DMS114 treated with DMSO at 0.1 percent for 48 hours (cell line): Measurements from ENCODE around the gene DCXR.

ENCODE experiments used
- DNase-seq: peaks from one replicate; lab custom pipeline; 2025; ENCODE audit not compliant: unreplicated experiment; lab: John Stamatoyannopoulos, UW

The DCXR gene

GRCh38 chr17:82073446-82073845 lies 35.9 kb upstream of the DCXR start:
- no peak for DNase-seq

DNA sequence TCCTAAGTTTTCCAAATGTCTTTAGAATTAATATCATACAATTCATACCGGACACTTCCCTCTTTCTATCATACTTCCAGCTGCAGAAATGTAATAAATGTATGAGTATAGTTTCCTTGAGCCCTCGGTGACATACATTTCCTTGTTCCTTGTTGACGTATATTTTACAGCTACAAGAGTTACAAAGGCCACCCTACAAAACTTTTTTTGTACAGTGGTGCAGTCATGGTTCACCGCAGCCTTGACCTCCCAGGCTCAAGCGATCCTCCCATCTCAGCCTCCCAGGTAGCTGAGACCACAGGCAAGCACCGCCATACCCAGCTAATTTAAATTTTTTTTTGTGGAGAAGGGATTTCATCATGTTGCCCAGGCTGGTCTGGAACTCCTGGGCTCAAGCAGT lies 35.3 kb upstream of the DCXR start:
- DNase-seq: no peak

DNA sequence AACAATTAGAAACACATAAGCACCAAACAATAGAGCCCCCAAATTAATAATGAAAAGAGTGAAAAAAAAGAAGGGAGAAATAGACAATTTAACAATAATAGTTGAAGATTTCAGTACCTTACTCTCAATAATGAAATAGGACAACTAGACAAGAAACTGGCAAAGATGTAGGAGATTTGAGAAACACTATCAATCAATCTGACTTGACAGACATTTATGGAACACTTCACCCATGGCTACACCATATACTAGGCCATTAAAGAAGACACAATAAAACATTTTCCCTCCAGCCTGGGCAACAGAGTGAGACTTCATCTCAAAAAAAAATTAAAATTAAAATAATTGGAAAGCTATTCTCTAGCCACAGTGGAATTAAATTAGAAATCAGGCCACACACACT lies 33.1 kb upstream of the DCXR start:
- no peak for DNase-seq

- no peak for DNase-seq
These were observed 28.3 kb upstream of the DCXR start, which contains the start of gene DUS1L for GRCh38 chr17:82065638-82066303. DUS1L (minus strand) TSS chr17:82065804; CDS start chr17:82065059, 745 bp downstream.

DNA sequence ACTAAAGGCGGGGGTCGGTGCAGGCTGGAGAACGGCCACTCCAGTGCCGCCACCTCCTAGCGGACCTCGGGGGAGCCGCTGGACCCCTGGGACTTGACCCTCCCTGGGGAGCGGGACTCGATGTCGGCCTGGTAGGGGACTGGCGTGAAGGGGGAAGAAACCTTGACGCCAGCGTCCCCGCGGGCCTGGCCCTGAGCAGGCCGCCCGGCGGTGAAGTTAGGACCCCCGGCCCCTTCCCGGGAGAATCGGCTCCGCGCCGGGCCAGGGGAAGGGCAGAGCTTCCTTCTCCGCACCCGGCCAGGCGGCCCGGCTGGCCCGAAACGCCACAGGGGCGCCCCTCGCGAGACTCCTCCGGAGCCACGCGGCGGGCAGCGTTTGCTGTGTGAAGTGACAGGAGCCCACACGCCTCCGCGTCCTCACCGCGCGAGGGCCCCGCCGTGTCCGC lies 27.7 kb upstream of the DCXR start:
- DNase-seq: no peak

GRCh38 chr17:82064433-82065192 lies 27.1 kb upstream of the DCXR start:
- no peak for DNase-seq

DNA sequence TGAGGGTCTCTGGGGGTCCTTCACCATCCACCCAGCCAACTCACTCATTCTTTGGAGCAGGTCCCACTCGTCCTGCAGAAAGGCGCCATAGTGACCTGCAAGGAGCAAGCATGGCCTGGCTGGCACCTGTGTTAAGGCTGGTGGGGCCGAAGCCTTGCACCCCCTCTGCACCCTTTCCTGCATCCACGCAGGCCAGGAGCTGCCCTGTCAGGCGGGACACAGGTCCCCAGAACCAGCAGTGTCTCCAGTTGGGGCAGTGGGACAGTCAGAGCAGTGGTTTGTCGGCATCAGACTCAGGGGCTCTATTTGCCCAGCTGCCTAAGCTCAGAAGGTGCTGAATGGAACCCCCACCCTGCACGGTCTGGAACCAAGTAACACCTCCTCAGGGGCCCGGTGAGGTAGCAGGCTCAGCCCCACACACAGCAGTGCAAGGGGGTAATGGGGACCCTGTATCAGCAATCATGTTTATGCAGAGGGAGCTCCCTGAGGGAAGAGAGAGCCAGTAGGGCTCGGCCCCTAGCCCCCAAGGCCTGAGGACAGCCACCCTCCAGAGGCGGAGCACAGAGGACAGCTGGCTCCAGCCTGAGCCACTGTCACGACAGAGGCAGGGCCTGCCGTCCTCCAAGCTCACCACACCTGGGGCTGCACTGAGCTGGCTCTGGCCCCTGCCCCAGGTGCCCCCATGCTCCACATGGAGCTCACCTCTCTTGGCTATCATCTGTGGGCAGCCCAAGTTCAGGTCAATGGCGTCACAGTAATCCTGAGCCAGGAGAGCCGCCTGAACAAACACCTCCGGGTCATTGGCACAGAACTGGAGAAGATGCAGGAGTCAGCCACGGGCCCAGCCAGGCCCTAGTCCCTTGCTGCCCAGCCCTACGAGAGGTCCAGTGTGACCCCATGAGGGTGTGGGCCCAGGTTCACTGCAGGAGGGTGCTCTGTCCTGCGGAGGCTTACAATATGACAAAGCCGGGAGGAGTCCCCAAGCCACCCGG lies 26.2 kb upstream of the DCXR start:
- no peak for DNase-seq

DNA sequence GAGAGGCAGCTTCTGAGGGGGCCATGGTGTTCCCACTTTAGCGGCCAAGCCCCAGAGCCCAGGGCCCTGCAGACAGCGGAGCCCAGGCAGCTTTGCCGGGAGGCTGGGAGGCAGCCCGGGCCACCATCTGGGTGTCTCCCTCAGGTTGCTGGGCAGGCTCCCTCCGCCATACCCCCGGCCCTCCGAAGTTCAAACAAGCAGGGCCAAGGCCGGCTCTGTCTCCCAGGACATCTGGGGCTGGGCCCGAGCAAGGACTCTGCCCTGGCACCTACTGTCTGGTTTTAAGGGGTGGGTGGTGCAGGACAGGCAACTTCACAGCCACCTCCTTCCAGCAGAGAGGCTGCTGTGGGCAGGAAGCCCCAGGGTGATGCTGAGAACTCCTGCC lies 25.5 kb upstream of the DCXR start:
- no peak for DNase-seq

- no peak for DNase-seq
These were observed 24.8 kb upstream of the DCXR start for GRCh38 chr17:82062076-82062983.

- DNase-seq: no peak
These were observed 23.8 kb upstream of the DCXR start for GRCh38 chr17:82061047-82061925.

DNA sequence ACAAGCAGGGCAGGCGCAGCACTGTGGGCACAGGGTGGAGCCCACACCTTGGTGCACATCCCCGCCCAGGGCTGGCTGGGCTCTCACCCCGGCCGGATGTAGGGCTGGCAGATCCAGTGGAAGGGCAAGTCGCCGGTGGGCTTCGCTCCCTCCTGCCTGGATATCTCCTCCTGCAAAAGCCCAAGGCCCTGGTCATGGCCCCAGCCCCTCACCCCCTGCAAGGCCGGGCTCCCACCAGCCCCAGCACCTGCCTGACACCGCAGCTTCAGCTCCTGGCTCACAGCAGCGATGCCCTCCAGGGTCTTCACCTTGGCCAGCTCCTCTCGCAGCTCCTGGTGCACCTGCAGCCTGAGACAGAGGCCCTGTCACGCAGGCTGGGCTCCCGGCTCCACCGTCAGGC lies 23.1 kb upstream of the DCXR start:
- no peak for DNase-seq

GRCh38 chr17:82060001-82060380 lies 22.5 kb upstream of the DCXR start:
- DNase-seq: no peak

GRCh38 chr17:82059272-82060000 lies 21.9 kb upstream of the DCXR start:
- DNase-seq: no peak

DNA sequence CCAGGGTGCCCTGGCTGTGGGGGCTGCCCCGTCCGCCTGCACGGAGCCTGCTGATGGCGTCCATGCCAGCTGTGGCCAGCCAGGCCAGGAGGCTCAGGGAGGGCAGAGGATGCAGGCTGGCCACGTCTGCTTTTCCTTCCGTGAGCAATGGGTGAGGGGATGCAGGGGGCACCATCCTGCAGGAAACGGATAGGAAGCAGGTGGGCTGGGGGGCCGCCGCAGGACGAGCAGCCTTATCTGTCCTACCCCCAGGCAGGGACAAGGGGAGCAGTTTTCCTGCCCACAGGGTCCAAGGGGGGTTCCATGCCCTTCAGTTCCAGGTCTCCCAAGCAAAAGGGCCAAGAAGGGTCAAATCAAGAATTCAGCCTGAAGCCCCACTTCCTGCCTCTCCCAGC lies 21.4 kb upstream of the DCXR start:
- no peak for DNase-seq

DNA sequence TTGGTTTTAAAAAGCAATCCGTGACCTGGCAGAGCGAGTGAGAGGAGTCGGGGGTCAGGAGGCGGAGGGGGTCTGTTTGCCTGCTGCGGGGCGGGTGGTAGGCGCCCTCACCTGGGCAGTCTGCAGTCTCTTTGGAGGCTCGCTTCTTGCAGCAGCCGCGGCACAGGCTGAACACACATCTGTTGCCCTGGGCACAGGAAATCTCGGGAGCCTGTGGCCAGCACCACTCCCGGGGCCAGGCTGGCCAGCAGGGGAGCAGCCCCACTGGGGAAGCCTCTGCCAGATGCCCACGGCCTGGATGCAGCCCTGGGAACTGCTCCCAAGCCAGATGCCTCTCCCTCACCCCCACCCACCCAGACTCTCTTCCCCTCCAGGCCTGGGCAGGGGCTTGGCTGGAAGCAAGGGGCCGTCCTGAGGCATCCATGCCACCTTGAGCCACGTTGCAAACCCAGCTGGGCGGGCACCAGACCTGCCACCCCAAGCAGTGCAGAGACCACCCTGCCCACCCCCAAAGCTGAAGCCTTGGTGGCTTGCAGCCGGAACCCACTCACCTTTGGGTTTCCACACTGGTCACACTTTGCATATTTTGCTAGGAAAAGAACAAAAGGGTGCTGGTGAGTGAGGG lies 20.8 kb upstream of the DCXR start:
- DNase-seq: no peak

GRCh38 chr17:82056729-82057621 lies 19.5 kb upstream of the DCXR start:
- DNase-seq: no peak

DNA sequence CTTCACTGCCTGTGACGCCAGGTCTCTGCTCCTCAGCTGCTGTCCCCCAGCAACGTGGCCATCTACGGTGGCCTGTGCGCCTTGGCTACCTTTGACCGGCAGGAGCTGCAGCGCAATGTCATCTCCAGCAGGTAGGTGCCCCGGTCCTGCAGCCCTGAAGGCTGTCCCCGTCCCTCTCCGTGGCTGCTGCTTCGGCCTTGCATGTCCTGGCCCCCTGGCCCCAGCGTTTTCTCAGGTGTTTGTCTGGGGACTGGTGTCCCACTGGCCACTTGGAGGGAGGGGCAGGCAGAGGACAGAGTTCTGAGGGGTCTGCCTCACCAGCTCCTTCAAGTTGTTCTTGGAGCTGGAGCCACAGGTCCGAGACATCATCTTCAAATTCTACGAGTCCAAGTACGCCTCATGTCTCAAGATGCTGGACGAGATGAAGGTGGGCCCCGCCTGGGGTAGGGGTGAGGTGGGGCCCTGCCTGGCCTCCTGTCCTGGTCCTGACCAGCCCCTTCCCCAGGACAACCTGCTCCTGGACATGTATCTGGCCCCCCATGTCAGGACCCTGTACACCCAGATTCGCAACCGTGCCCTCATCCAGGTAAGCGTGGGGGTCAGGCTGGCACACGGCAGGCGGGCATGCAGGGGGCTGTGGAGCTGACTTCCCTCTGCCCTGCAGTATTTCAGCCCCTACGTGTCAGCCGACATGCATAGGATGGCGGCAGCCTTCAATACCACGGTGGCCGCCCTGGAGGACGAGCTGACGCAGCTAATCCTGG lies 18.6 kb upstream of the DCXR start:
- DNase-seq: no peak
